C1 segment of cervical spinal cord (tissue), 14 donors: ENCODE data around the gene MTREX.

Source experiments
- DNase-seq, 14 donors: peaks; one replicate each; lab custom pipeline; 2025; lab: John Stamatoyannopoulos, UW

The MTREX gene

DNA sequence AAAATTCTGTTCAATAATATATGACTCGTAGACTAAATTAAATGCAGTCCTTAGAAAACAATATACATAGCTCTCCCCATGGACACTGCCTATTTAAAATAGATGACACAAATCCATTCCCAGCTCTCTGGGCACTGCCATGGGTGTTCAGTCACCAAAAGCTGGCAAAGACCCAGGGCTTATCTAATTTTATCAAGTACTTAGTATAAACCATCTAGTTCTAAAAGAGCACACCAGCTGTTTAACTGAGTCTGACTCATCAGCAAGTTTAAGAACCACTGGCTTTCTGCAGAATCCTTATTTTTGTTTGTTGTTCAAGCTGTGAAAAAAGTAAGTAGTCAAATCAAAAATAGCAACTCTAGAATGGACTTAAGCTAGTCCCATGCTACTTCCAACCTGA lies 119.4 kb downstream of the MTREX start:
- no peak for DNase-seq

DNA sequence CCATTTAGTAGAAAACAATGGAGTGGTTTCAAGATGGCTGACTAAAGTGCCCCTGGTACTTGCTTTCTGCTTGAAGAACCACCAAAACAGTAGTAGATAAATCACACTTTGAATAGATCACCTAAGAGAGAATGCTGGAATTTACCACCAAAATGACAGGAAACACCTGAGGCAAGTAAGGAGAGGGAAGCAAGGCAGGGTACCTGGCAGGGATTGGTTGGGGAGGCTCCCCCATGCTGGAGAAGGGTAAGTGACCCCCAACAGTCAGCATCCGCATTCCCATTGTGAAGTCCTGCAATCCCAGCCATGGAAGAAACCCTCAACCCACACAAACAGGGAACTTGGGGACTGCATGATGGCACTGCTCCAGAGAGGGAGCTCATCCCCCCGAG lies 121.4 kb downstream of the MTREX start:
- DNase-seq, result no peak

DNA sequence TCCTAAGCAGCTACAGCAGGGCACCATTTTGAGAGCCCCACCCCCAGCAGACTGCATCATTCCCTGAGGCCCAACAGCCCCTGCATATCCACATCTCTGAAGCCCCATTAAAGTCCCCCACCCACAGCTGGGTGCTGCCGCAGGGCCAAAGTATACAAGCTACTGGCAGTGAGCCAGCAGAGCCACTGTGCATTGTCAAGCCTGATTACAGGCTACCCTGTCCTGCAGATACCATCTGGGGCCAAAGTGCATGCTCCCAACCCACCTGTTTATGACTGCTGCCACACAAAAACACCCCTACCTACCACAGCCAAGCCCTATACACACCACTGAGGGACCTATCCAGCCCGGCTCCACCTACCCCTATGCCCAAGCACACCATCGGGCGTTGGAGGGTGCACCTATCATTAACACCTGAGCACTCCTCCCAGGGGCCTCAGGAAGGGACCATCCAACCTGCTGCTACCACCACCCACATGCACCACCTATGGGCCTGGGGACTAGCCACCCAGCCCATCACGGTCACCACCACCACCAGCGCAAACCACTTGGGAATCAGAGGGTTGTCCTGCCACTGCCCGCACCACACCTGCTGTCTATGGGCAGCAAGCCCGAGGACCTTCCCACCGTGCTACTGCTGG lies 121.9 kb downstream of the MTREX start:
- no peak for DNase-seq

DNA sequence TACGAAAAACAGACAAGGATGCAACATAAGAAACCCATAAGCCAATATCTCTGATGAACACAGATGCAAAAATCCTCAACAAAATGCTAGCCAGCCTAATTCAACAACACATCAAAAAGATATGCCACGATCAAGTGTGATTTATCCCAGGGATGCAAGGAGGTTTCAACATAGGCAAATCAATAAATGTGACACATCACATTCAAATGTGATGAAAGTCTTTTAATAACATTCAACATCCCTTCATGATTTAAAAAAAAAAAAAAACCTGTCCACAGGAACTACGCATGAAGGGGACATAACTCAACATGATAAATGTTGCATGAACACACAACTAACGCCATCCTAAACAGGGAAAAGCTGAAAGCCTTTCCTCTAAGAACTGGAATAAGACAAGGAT lies 124.8 kb downstream of the MTREX start:
- no peak for DNase-seq

DNA sequence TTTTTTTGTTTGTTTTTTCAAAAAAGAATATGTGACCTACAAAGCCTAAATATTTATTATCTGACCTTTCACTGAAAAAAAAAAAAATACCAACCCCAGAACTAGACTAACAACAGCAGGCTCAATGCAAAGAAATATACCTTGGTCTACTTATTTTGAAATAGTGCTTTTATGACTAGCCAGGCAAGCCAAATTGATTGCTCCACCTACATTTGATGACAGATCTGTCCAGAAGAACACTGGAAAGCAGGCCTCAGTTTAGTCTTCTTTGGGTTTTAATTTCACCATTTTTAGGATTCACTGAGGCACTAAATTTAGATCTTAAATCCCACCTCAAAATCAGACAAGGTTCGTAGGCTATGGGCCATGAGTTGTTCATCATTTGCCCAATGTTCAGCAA lies 129.7 kb downstream of the MTREX start:
- DNase-seq, result no peak

DNA sequence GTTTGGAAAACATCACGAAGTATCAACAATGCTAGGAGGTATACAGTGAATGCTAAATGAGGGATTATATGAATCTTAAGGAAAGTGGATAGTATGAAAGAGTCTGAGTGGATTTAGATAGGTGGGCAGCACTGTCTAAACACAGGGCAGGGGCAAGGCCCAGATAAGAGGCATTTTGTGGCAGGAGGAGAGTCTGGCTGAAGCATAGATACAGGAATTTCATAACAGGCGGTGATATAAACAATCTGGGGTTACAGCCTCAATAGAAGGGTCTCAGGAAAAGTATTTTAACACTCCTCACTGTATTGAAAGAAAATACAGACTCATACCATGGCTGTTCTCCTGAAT lies 130.0 kb downstream of the MTREX start:
- no peak for DNase-seq

DNA sequence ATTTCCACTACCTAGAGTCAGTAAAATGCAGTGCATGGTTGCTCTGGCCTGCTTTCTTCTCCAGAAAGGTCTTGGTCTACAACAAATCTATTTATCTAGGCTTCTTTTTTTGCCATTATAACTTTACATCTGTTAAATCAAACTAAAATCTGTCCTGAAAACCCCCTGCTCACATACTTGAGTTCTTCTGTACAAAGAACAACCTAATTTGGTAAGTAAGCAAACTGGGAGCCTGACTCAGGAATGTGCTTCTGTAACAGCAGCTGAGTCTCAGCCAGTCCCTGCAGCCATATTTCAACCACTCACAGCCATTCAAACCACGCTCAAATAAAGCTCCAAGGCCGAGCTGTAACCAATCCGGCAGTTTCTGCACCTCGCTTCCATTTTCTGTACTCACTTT lies 131.2 kb downstream of the MTREX start:
- DNase-seq, result peak in 6 of 14 donors; percentile 10 to 46 (median 23)

DNA sequence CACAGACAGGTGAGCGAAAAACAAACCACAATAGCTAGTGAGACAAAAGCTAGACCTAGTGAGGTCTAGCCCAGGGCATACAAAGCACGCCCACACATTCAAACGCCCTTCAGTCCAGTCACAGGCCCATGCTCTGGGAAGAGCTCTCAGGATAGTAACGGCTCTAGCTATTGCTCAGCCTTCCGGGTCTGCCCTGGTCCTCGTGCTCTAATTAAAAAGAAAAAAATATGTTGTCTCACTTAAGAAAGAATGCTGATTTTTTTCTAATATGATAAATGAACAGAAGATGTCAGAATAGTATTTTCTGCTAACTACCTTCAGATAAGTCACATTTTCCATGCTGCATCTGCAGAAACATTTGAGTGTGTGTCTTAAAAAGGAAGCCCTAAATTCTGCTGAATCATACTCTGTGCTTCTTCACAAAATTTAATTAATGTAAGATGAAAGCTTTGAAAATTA lies 132.4 kb downstream of the MTREX start:
- DNase-seq, result peak in 1 of 14 donors; percentile 24

DNA sequence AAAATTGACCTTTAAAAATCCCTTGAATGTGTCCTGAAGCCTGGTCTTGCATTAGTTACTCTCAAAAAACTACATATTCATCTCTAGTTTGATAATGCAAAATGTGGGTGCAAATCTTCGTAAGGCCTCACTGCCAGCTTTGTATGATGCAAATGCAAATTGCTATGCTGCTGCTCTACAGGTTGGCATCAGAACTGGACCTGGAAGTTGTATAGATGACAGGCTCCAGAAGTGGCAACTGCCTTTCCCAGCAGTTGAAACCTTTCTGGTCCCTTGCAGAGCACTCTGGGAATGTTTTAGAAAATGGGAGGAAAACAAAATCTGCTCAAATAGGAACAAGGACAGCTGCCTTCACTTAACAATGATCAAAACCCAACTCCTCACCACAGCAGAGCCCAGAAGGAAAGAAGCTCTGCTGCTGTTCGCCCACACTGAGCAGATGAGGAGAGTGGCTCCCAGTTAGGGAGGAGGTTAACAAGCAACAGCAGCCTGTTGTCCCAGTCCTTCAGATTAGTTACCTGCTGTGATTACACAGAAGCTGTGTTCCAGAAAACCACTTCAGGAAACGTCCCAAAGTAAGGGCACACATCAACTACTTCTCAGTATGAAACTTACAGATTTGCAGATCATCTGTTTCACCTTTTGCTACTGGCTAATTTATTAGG lies 133.4 kb downstream of the MTREX start:
- no peak for DNase-seq

DNA sequence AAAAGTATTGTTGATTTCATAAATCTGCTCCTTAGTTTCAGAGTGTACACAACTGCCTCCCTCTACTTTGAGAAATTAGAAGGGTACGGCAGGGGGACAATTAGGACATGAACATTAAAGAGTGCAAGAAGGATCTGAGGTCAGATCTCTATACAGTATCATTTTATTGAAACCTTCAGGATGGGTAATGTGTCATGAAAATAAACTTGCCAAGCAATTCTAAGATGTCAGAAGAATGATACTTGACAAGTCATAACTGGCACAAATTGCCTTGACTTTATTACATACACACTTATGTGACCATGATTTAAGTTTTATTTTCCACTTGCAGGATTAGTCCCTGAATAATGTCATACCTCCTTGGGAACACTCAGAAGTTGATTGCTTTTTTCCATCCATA lies 134.2 kb downstream of the MTREX start:
- DNase-seq, result no peak

DNA sequence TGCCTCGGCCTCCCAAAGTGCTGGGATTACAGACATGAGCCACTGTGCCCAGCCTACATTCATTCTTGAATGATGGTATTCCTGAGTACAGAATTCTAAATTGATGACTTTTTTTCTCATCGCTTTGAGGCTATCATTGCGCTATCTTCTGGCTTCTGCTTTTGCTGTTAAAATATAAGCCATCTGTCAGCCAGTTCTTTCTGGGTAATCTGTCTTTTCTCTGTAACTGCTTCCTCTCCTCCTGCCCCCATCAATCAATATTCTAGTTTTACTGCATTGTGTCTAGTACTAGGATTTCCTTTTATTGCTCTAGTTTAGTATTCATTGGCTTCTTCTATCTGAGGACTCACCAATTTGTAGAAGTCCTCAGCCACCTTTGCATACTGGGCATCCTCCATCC lies 138.0 kb downstream of the MTREX start:
- DNase-seq, result no peak

DNA sequence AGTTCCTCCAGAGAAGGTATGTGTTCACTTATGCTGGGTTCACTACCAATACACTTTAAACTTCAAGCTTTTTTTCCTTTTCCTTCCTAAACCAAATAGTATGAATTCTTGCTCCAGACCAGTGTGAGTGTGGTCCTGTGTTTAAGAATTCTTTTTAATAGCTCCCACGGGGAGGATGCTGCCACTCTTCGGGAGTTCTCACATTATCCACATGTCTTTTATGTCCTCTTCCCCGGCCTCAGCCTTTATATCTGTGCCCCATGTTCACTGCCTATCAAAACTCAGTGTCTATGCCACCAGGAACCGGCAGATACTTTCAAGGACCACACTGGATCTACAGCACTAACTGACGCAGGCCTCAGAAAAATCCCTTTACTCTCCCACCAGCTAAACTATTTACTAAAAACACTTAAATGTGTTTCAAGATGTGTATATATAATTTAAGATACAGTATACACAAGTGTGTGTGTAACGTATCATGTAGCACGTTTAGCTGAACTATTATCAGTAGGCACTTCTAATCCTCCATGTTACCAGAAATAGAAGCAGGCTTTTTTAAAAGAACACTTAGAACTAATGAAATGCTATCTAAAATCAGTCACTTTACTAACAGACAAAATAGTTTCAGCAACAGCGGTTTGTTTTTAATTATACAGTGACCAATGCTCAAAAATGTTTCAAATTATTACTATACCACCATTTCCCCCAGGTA lies 139.0 kb downstream of the MTREX start:
- no peak for DNase-seq

DNA sequence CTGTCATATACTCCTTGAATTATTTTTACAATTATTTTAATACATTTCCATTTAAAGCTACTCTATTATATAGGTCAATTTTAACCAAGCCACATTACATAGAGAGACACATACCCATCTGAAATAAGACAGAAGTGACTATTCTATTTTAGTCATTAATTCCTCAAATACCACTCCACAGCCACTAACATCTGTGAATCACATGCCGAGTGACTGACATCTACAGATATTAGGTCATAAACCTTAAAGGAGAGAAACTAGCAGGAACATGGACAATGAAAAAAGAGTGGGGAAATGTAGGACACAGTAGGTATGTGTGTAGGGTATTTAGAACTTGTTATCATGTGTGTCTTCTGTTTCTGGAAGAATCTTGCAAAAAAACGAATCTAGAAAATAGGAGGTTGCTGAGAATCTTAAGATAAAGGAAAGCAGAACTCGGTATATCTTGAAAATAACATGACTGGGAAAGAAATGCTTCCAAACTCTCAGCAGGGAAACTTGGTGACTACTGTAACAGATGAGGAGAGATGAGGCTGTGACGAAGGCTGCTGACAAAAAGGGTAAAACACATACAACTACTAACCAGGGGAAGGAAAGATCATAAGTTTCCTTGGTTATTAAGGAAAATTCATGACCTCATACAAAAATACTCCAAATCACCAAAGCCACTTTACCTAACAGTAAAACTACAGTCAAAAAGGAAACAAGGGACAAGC lies 142.4 kb downstream of the MTREX start:
- DNase-seq, result no peak

DNA sequence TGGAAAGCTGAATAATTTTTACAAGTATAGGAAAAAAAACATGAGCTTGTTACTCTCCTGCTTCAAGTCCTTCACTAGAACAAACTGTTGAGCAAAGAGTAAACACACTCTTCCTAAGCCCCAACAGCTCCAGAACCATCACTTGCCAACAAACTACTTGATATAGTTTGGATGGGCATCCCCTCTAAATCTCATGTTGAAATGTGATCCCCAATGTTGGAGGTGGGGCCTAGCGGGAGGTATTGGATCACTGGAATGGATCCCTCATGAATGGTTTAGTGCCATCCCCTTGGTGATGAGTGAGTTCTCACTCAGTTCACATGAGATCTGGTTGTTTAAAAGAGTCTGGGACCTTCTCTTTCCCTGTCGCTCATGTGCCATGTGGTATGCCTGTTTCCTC lies 144.2 kb downstream of the MTREX start:
- no peak for DNase-seq

DNA sequence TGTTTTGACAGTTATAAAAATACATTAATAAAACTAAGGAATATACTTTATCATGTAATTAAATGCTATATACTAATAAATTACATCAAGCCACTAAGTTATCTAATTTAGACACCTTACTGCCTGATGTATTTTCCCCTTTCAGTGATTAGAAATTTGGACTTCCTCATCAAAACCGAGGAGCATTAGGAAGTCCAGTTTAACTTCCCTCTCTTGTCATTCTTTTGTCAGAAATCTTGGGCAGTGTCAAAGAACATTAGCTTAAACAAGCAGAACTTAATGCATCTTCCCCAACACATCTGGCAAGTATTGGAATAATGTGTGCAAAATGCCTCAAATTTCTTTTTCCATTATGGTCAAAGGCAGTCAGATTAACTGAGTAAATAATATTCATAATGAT lies 145.4 kb downstream of the MTREX start:
- DNase-seq, result no peak

DNA sequence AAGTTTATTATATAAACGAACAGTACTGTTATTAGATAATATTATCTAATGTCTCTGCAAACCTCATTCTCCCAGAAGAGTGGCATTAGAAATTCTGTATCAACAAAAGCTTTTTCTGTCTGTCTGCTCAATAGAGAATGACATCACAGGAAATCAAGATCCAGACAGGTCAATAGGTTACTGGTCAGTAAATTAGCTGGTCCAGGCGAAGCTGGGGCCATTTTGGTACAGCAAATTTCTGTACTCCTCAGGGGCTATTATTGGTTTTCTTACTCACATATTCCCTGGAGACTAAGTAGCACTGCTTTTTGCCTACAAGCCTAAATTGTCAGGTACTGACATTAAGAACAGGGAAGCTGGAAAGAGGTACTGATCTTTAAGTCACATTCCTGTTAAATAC lies 146.5 kb downstream of the MTREX start:
- DNase-seq, result no peak

DNA sequence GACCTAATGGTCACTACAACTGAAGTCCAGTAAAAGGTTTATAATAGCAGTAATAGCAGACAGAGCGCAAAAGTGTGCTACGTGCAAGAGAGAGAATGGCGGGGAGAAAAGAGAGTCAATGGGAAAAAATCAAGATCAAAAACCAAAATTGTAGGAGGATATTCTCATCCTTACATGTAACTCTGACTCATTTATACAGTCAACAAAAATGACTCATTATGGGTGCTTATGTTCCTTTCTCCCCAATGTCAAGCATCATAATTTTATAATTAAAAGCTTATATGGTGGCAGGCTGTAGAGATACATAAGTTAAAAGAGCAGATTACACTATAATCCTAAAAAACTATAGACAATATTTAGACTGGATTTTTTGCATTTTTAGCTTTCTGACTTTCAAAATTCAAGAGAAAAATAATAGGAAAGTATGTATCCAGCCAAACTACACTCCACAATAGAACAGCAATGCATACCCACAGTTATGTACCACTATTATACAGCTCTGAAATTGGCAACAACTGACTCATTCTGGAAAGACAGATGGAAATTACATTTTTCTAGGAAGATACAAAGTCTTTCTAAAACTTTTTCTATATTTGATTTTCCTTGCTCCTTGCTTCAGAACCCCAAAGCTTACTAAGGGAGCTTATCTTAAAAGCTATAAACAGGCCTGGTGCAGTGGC lies 148.6 kb downstream of the MTREX start:
- no peak for DNase-seq

DNA sequence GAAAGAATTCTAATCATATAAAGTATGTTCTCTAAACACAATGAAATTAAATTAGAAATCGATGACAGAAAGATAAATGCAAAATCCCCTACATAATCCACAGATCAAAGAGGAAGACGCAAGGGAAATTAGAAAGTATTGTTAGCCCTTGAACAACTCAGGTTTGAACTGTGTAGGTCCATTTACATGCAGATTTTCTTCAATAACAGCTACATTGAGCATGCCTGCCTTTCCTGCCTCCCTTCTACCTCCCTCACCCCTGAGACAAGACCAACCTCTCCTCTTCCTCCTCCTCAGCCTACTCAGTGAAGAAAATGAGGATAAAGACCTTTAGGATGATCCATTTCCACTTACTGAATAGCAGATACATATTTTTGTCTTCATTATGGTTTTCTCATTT lies 151.8 kb downstream of the MTREX start:
- no peak for DNase-seq

DNA sequence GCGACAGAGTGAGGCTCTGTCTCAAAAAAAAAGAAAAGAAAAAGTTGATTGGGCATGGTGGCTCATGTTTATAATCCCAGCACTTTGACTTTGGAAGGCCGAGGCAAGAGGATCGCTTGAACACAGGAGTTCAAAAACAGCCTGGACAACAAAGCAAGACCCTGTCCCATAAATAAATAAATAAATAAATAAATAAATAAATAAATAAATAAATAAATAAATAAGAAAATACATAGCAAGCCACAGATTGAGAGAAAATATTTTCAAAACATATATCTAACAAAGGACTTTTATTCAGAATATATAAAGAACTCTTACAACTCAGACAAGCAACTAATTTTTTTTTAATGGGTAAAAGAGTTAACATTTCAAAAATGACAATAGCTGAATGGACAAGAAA lies 155.8 kb downstream of the MTREX start:
- no peak for DNase-seq

DNA sequence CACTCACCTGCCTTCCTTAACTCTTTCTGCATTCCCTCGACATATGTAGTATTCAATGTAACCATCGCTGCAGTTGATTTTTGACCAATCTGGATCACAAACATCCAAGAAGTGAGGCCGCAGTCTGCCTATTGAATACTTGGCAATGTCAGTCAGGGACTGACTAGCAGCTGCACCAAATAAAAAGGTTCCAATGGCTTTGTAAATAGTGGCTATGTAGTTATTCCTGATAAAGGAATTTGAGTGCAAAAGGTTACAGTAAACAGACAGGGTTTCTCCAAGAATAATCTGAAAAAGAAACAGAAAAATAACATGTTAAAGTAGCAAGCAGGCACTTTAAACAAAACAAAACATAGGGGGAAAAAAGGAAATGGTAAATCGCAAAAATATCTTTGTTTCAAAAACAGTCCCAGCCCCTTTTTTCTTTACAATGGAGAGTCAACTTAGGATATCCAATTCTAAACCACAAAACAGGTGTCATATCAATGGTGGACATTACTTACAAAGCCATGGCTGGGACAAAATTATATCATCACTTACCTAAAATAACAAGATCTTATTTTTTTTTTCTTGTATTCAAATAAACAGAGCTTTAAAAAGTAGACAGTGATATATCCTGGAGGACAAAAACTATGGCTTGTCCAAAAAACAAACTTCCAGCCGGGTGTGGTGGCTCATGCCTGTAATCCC lies 160.2 kb downstream of the MTREX start:
- DNase-seq, result no peak

DNA sequence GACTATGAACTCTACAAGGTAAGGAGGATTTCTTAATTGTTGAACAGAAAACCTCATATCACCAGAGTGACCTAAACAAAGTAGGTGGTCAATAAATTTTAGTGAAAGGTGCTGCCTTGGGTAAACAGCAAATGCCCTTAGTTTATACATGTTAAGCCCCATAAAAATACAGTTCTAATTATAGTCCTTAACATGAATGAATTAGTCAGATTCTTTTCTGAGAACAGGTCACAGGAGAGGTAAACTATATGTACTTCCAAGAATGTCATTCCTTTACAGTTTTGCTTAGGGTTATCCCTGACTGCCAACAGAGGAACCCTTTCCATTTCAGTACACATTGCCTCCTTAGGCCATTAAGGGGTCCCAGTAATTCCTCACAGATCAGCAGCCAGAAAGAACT lies 162.1 kb downstream of the MTREX start:
- DNase-seq, result no peak
